ENCODE results near the gene CCNG1.
"Not testable (repeated sequence)": the region's sequence is repeated elsewhere in the genome, so short reads cannot be mapped to it uniquely, and the experiment has no call there.

Gene CCNG1

DNA sequence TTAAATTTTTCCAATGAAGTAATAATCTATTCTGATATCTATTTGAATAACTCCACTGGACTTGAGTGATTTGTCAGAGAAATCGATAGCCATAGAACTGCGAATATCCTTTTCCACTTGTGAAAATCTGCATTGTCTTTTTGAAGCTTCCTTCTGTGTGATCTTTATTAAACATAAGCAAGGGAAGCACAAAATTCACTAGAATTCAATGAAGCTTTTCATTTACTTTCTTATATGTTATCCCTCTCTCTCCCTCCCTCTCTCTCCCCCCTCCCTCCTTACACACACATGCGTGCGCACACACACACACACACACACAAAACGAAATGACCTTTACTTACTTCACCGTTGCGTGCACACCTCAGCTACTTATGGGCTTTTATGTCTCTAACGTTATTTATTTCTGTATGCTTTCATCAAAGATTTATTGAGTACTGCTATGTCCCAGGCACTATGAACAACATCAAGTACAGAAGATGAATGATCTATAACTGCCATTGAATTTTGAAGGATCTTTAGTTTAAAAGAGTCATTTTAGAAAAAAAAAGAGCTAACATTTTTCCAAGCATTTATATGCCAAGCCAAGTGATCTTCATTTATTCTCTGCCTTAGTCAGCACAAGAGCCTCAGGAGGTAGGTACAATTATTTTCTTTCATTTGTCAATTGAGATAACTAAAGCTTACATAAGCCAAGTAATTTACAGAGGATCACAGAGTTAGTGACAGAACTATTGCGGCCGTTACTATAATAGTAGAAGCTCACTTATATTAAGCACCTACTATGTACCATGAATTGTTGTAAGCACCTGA, 32.8 kb upstream of the CCNG1 start:
- DNase-seq (ENCODE audit: low read depth): no peak
- TF ChIP-seq, protein P1, sequence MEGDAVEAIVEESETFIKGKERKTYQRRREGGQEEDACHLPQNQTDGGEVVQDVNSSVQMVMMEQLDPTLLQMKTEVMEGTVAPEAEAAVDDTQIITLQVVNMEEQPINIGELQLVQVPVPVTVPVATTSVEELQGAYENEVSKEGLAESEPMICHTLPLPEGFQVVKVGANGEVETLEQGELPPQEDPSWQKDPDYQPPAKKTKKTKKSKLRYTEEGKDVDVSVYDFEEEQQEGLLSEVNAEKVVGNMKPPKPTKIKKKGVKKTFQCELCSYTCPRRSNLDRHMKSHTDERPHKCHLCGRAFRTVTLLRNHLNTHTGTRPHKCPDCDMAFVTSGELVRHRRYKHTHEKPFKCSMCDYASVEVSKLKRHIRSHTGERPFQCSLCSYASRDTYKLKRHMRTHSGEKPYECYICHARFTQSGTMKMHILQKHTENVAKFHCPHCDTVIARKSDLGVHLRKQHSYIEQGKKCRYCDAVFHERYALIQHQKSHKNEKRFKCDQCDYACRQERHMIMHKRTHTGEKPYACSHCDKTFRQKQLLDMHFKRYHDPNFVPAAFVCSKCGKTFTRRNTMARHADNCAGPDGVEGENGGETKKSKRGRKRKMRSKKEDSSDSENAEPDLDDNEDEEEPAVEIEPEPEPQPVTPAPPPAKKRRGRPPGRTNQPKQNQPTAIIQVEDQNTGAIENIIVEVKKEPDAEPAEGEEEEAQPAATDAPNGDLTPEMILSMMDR (IDR thresholded peaks at IDR 0.05; ENCODE audit: insufficient read depth, low read depth, low read length, missing control alignments): no peak
- H3K4me3 ChIP-seq (ENCODE audit: low read length): no peak overlapping the region

DNA sequence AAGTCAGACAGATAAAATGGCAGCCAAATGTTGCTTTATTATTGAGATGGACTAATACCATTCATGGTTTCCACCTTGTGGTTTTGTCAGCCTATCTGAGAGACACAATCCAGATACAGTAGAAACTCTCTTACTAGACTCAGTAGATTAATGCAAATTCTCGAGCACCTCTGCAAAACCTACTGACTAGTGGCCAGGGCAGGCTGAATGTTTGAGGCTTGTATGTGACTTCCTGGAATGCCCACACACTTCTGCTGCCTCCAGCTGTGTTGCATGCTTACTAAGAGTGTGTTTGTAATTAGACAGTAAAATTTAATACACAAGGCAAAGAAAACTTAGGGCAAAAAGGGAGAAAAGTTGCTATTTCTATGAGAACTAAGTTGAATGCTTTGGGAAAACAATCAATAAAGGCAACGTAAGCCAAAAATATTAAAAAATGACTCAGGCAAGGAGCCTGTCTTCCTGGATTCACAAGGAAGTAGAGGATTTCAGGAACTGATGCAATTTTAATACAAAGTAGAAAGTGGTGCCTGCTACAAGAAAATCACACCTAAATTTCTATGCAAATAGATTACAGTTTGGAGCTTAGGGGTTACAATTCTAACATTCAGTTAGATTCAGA, 30.2 kb upstream of the CCNG1 start:
- no peak overlapping the region for H3K4me3 ChIP-seq (ENCODE audit: low read length)
- DNase-seq (ENCODE audit: low read depth): peak; percentile 12
- TF ChIP-seq, protein P1 (IDR thresholded peaks at IDR 0.05; ENCODE audit: insufficient read depth, low read depth, low read length, missing control alignments): no peak

DNA sequence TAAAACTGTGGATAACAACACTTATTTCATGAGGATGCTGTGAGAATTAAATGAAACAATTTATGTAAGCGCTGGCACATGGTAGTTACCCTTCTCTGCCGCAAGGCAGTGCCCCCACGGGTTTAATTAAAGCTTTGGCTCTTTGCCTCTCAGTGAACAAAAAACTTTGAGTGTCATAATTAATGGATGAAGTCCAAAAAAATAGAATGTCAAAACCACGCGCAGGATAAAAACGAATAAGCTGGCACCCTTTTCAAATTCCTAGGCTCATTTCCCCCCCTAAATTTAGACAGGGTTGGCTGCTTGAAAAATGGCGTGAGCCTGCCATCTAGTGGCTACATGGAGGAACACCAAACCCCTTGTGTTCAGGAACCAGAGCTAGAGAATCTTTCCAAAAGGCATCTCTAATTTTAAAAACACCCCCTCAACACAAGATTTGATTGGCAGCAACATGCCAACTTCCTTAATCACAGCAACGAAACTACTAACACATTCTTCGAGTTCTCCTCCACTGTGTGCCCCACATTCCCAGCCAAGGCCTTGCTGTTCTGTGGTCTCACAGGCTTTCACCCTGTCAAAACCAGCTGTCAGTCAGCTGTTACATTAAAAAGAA, 29.0 kb upstream of the CCNG1 start:
- no peak overlapping the region for H3K4me3 ChIP-seq (ENCODE audit: low read length)
- TF ChIP-seq, protein P1 (IDR thresholded peaks at IDR 0.05; ENCODE audit: insufficient read depth, low read depth, low read length, missing control alignments): peak; percentile 91
- peak; percentile 65 for DNase-seq (ENCODE audit: low read depth)

DNA sequence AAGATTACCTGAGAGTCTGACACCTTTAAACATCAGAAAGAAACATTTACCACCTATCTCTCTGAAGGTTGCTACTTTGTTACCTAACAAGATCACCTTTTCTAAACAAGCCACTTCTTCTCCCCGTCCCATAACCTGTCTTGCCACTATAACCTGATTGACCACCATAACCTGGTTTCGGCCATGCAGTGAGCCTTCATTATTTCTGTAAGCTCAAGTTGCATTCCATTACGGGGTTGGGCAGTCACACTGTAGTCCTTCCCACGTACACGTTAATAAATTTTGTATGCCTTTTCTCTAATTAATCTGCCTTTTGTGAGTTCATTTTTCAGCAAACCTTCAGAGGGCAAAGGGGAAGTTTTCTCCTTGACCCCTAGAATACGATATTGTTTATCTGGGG, 28.0 kb upstream of the CCNG1 start:
- TF ChIP-seq, protein P1 (IDR thresholded peaks at IDR 0.05; ENCODE audit: insufficient read depth, low read depth, low read length, missing control alignments): no peak
- DNase-seq (ENCODE audit: low read depth): peak; percentile 55
- H3K4me3 ChIP-seq (ENCODE audit: low read length): no peak overlapping the region

DNA sequence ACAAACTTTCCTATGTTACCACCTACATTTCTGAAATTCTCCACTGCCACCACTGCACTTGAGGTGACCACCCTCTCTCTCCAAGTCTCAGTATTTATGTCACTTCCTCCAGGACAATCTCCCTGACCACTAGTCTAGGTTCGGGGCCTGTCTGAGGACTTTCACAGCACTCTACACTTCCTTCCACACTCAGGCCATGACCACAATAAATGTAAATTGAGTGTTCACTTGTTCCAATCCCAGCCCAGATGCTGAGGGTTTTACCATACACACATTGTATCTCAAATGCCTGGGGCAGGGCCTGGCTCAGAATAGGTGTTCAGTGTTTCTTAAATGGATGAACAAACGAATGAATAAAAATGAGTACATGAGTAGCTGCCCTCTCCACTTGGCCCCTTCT, 26.9 kb upstream of the CCNG1 start:
- DNase-seq (ENCODE audit: low read depth): no peak
- TF ChIP-seq, protein P1 (IDR thresholded peaks at IDR 0.05; ENCODE audit: insufficient read depth, low read depth, low read length, missing control alignments): no peak
- H3K4me3 ChIP-seq (ENCODE audit: low read length): no peak overlapping the region

DNA sequence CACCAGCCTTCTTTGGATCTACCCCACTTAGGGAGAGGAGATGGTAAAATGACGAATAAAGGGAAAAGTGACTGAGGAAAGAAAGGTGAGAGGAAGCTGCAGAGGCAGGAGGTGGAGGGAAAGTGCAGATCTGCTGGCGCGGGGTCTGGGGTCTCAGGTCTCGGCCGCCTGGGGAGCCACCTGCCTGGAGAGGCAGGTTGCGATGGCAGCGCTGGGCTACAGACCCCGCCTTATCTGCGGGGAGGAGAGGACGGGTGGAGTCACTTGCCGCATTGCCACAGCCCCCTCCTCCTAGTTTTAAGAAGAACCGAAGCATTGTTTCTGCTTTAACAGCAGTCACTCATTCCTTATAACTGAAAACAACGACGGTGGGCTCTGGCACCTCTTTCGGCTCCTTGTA, 21.7 kb upstream of the CCNG1 start:
- H3K4me3 ChIP-seq (ENCODE audit: low read length); DNase-seq (ENCODE audit: low read depth): not testable (repeated sequence)

DNA sequence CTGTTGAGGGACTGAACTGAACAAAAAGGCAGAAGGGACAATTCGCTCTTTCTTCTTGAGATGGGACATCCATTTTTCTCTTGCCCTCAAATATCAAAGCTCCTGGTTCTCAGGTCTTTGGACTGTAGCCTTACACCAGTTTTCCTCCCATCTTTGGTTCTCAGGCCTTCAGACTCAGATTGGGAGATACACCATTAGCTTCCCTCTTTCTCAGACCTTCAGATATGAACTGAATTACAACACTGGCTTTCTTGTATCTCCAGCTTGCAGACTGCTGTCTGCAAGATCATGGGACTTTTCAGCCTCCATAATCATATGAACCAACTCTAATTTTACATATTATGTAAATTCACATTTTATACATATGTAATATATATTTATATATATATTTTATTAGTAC, 12.6 kb upstream of the CCNG1 start:
- no peak overlapping the region for H3K4me3 ChIP-seq (ENCODE audit: low read length)
- DNase-seq (ENCODE audit: low read depth): no peak
- TF ChIP-seq, protein P1 (IDR thresholded peaks at IDR 0.05; ENCODE audit: insufficient read depth, low read depth, low read length, missing control alignments): no peak

DNA sequence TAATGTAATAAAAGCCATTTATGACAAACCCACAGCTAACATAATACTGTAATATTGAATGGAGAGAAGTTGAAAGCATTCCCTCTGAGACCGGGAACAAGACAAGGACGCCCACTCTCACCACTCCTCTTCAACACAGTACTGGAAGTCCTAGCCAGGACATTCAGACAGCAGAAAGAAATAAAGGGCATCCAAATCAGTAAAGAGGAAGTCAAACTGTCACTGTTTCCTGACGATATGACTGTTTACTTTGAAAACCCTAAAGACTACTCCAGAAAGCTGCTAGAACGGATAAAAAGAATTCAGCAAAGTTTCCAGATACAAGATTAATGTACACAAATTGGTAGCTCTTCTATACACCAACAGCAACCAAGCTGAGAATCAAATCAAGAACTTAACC, 11.3 kb upstream of the CCNG1 start:
- DNase-seq (ENCODE audit: low read depth); H3K4me3 ChIP-seq (ENCODE audit: low read length): not testable (repeated sequence)

Measured in epithelial cell of esophagus (primary cell).